GM23338 (cell line): ENCODE results near the gene INPP5A. TPM values are rescaled to one million over a fixed set of nuclear protein-coding genes. Genes with fewer than 3 reads are reported as not detected.

Experiments
- ATAC-seq: fragments of 200-7000 bp; cut with Tn5 transposase; 3 replicates; pipeline ENCODE4 v1.9.1; 2020
- DNase-seq: peaks from one replicate; pipeline ENCODE4 v3.0.0-alpha.2; 2015; ENCODE audit warnings: low spot score
- H2AFZ ChIP-seq: fragments of 200-600 bp; sonication (generic); 2 replicates; pipeline ENCODE4 v1.8.0; 2016; ENCODE audit warnings: antibody characterized with exemption, mild to moderate bottlenecking, moderate library complexity
- H3F3A ChIP-seq: fragments of 200-600 bp; sonication (generic); replicated peaks from 2 replicates; pipeline ENCODE4 v1.8.0; 2017; ENCODE audit warnings: antibody characterized with exemption, mixed run types, low read depth
- H3K27ac ChIP-seq: fragments of 200-600 bp; sonication (generic); 2 replicates; pipeline ENCODE4 v1.6.1; 2016; ENCODE audit warnings: low read depth
- H3K27me3 ChIP-seq: fragments of 200-600 bp; sonication (generic); 2 replicates; pipeline ENCODE4 v1.8.0; 2016; ENCODE audit warnings: mild to moderate bottlenecking, mixed run types, moderate library complexity; ENCODE audit not compliant: insufficient read depth
- H3K36me3 ChIP-seq: fragments of 200-600 bp; sonication (generic); 2 replicates; pipeline ENCODE4 v1.8.0; 2016; ENCODE audit warnings: mild to moderate bottlenecking; ENCODE audit not compliant: insufficient read depth
- H3K4me1 ChIP-seq: fragments of 200-600 bp; sonication (generic); 2 replicates; pipeline ENCODE4 v1.8.0; 2016; ENCODE audit warnings: mild to moderate bottlenecking, moderate library complexity; ENCODE audit not compliant: insufficient read depth
- H3K4me2 ChIP-seq: fragments of 200-600 bp; sonication (generic); 2 replicates; pipeline ENCODE4 v1.7.1; 2017; ENCODE audit warnings: mixed run types
- H3K4me3 ChIP-seq: fragments of 200-600 bp; sonication (generic); 2 replicates; pipeline ENCODE4 v1.6.1; 2016; ENCODE audit warnings: mixed run types
- H3K79me2 ChIP-seq: fragments of 200-600 bp; sonication (generic); replicated peaks from 2 replicates; pipeline ENCODE4 v1.8.0; 2017; ENCODE audit warnings: mild to moderate bottlenecking; ENCODE audit not compliant: insufficient read depth
- H3K9me2 ChIP-seq: fragments of 200-600 bp; sonication (generic); 2 replicates; pipeline ENCODE4 v1.8.0; 2017; ENCODE audit not compliant: insufficient read depth
- H4K20me1 ChIP-seq: fragments of 200-600 bp; sonication (generic); replicated peaks from 2 replicates; pipeline ENCODE4 v1.8.0; 2017; ENCODE audit warnings: mild to moderate bottlenecking; ENCODE audit not compliant: insufficient read depth
- H3K27ac Mint-ChIP-seq: 2 replicates; pipeline ENCODE4 v1.8.0; 2020; ENCODE audit warnings: inconsistent platforms, mild to moderate bottlenecking, moderate library complexity, mixed read lengths
- H3K27me3 Mint-ChIP-seq: 3 replicates; pipeline ENCODE4 v1.8.0; 2022; ENCODE audit warnings: low read depth, mild to moderate bottlenecking, moderate library complexity, mixed read lengths, inconsistent platforms; ENCODE audit not compliant: insufficient read depth, poor library complexity
- H3K36me3 Mint-ChIP-seq: 3 replicates; pipeline ENCODE4 v1.8.0; 2021; ENCODE audit warnings: low read depth, mild to moderate bottlenecking, inconsistent platforms, moderate library complexity, mixed read lengths
- H3K4me1 Mint-ChIP-seq: 3 replicates; pipeline ENCODE4 v1.8.0; 2020; ENCODE audit warnings: mild to moderate bottlenecking, inconsistent platforms, mixed read lengths
- H3K4me3 Mint-ChIP-seq: 3 replicates; pipeline ENCODE4 v1.8.0; 2021; ENCODE audit warnings: moderate library complexity, mild to moderate bottlenecking, inconsistent platforms, mixed read lengths
- H3K9me3 Mint-ChIP-seq: 3 replicates; pipeline ENCODE4 v1.8.0; 2020; ENCODE audit warnings: moderate library complexity, mild to moderate bottlenecking, inconsistent platforms, mixed read lengths
- CREB1 ChIP-seq: fragments of 250-450 bp; sonication (Bioruptor Pico); IDR thresholded peaks from 2 replicates; pipeline ENCODE4 v1.5.0; 2020; ENCODE audit warnings: low read depth, mild to moderate bottlenecking, moderate library complexity
- CTCF ChIP-seq, 2 experiments: fragments of 200-600 bp in 1 of 2; sonication (generic) in 1 of 2; conservative IDR thresholded peaks; 2 replicates each; pipeline versions ENCODE4 v1.5.1 to v1.6.1; 2016 to 2017; ENCODE audit warnings: antibody characterized with exemption in 2 of 2, low read depth in 2 of 2, mild to moderate bottlenecking in 2 of 2, moderate library complexity in 1 of 2
- EZH2 ChIP-seq: fragments of 200-600 bp; sonication (generic); IDR thresholded peaks from one replicate; pipeline ENCODE4 v1.8.0; 2017; ENCODE audit warnings: antibody characterized with exemption, mild to moderate bottlenecking, low read depth; ENCODE audit not compliant: unreplicated experiment
- EZH2phosphoT487 ChIP-seq: fragments of 200-600 bp; sonication (generic); IDR thresholded peaks from one replicate; pipeline ENCODE4 v1.8.1; 2018; ENCODE audit warnings: antibody characterized with exemption; ENCODE audit not compliant: unreplicated experiment
- JUNB ChIP-seq: IDR thresholded peaks from one replicate; pipeline ENCODE4 v1.6.1; 2016; ENCODE audit warnings: antibody characterized with exemption; ENCODE audit not compliant: unreplicated experiment
- NANOG ChIP-seq: IDR thresholded peaks from 2 replicates; pipeline ENCODE4 v1.6.1; 2016; ENCODE audit warnings: antibody characterized with exemption, borderline replicate concordance
- POLR2AphosphoS5 ChIP-seq: IDR thresholded peaks from 2 replicates; pipeline ENCODE4 v1.6.1; 2016; ENCODE audit warnings: antibody characterized with exemption, low read depth
- STAT1 ChIP-seq: IDR thresholded peaks from one replicate; pipeline ENCODE4 v1.6.1; 2016; ENCODE audit warnings: antibody characterized with exemption; ENCODE audit not compliant: unreplicated experiment
- ZNF114 ChIP-seq: fragments of 250-450 bp; sonication (Bioruptor Pico); IDR thresholded peaks from 2 replicates; pipeline ENCODE4 v1.5.0; 2020; ENCODE audit warnings: mild to moderate bottlenecking, moderate library complexity
- ZNF331 ChIP-seq: fragments of 250-450 bp; sonication (Bioruptor Pico); IDR thresholded peaks from 2 replicates; pipeline ENCODE4 v1.5.0; 2020; ENCODE audit warnings: low read depth, mild to moderate bottlenecking, moderate library complexity
- polyA plus RNA-seq: library from polyadenylated mRNA; unstranded; fragments of >200 nt; fragmentation: Nextera tagmentation; extraction: Ambion mirVana; gene quantifications from 2 replicates; pipeline ENCODE4 v1.2.1, GENCODE V29; 2016
- total RNA-seq: library from RNA; depleted of rRNA; stranded (reverse); fragments of >200 nt; shearing (Covaris generic); gene quantifications from 2 replicates; pipeline ENCODE4 v1.2.3, GENCODE V29; 2014
- TF ChIP-seq, protein P1 (sequence below): IDR thresholded peaks from 2 replicates; pipeline ENCODE4 v1.6.1; 2016; ENCODE audit warnings: antibody characterized with exemption
- TF ChIP-seq, protein P2 (sequence below): IDR thresholded peaks from one replicate; pipeline ENCODE4 v1.6.1; 2018; ENCODE audit warnings: antibody characterized with exemption; ENCODE audit not compliant: unreplicated experiment
- TF ChIP-seq, protein P3 (sequence below): fragments of 250-450 bp; sonication (Bioruptor Pico); IDR thresholded peaks from 2 replicates; pipeline ENCODE4 v1.5.0; 2020; ENCODE audit warnings: mild to moderate bottlenecking, moderate library complexity

The INPP5A gene
- total and polyA plus RNA-seq, 2 experiments from 2014 or later, result 5.9 to 40.6 TPM

DNA sequence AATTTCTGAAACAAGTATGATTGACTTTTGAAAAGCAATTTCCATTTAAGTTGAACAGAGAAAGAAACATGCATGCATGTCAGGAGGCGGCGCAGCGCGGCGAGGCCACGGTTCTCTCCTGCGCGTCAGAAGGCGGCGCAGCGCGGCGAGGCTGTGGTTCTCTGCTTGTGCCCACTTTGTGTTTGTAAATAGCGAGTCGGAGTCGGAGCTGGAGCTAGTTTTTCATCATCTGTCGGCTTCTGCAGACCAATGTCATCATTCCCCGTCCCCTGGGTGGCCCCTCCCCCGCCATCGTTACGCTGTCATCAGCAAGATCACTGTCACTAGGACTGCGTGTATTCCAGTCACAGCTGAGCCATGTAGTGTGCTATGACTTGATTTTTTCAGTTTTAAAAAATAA lies 49.2 kb downstream of the INPP5A start:
- TF ChIP-seq, protein P1, sequence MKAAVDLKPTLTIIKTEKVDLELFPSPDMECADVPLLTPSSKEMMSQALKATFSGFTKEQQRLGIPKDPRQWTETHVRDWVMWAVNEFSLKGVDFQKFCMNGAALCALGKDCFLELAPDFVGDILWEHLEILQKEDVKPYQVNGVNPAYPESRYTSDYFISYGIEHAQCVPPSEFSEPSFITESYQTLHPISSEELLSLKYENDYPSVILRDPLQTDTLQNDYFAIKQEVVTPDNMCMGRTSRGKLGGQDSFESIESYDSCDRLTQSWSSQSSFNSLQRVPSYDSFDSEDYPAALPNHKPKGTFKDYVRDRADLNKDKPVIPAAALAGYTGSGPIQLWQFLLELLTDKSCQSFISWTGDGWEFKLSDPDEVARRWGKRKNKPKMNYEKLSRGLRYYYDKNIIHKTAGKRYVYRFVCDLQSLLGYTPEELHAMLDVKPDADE, result no peak
- TF ChIP-seq POLR2AphosphoS5, result no peak
- no peak for TF ChIP-seq NANOG
- no peak for TF ChIP-seq EZH2phosphoT487
- TF ChIP-seq CTCF (conservative IDR thresholded peaks at IDR 0.05; ENCODE audit: low read depth in 2 of 2), result no peak
- TF ChIP-seq STAT1, result no peak
- no peak for TF ChIP-seq ZNF114
- no peak for TF ChIP-seq JUNB
- TF ChIP-seq ZNF331, result no peak
- TF ChIP-seq, protein P2, sequence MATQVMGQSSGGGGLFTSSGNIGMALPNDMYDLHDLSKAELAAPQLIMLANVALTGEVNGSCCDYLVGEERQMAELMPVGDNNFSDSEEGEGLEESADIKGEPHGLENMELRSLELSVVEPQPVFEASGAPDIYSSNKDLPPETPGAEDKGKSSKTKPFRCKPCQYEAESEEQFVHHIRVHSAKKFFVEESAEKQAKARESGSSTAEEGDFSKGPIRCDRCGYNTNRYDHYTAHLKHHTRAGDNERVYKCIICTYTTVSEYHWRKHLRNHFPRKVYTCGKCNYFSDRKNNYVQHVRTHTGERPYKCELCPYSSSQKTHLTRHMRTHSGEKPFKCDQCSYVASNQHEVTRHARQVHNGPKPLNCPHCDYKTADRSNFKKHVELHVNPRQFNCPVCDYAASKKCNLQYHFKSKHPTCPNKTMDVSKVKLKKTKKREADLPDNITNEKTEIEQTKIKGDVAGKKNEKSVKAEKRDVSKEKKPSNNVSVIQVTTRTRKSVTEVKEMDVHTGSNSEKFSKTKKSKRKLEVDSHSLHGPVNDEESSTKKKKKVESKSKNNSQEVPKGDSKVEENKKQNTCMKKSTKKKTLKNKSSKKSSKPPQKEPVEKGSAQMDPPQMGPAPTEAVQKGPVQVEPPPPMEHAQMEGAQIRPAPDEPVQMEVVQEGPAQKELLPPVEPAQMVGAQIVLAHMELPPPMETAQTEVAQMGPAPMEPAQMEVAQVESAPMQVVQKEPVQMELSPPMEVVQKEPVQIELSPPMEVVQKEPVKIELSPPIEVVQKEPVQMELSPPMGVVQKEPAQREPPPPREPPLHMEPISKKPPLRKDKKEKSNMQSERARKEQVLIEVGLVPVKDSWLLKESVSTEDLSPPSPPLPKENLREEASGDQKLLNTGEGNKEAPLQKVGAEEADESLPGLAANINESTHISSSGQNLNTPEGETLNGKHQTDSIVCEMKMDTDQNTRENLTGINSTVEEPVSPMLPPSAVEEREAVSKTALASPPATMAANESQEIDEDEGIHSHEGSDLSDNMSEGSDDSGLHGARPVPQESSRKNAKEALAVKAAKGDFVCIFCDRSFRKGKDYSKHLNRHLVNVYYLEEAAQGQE, result no peak
- TF ChIP-seq, protein P3, sequence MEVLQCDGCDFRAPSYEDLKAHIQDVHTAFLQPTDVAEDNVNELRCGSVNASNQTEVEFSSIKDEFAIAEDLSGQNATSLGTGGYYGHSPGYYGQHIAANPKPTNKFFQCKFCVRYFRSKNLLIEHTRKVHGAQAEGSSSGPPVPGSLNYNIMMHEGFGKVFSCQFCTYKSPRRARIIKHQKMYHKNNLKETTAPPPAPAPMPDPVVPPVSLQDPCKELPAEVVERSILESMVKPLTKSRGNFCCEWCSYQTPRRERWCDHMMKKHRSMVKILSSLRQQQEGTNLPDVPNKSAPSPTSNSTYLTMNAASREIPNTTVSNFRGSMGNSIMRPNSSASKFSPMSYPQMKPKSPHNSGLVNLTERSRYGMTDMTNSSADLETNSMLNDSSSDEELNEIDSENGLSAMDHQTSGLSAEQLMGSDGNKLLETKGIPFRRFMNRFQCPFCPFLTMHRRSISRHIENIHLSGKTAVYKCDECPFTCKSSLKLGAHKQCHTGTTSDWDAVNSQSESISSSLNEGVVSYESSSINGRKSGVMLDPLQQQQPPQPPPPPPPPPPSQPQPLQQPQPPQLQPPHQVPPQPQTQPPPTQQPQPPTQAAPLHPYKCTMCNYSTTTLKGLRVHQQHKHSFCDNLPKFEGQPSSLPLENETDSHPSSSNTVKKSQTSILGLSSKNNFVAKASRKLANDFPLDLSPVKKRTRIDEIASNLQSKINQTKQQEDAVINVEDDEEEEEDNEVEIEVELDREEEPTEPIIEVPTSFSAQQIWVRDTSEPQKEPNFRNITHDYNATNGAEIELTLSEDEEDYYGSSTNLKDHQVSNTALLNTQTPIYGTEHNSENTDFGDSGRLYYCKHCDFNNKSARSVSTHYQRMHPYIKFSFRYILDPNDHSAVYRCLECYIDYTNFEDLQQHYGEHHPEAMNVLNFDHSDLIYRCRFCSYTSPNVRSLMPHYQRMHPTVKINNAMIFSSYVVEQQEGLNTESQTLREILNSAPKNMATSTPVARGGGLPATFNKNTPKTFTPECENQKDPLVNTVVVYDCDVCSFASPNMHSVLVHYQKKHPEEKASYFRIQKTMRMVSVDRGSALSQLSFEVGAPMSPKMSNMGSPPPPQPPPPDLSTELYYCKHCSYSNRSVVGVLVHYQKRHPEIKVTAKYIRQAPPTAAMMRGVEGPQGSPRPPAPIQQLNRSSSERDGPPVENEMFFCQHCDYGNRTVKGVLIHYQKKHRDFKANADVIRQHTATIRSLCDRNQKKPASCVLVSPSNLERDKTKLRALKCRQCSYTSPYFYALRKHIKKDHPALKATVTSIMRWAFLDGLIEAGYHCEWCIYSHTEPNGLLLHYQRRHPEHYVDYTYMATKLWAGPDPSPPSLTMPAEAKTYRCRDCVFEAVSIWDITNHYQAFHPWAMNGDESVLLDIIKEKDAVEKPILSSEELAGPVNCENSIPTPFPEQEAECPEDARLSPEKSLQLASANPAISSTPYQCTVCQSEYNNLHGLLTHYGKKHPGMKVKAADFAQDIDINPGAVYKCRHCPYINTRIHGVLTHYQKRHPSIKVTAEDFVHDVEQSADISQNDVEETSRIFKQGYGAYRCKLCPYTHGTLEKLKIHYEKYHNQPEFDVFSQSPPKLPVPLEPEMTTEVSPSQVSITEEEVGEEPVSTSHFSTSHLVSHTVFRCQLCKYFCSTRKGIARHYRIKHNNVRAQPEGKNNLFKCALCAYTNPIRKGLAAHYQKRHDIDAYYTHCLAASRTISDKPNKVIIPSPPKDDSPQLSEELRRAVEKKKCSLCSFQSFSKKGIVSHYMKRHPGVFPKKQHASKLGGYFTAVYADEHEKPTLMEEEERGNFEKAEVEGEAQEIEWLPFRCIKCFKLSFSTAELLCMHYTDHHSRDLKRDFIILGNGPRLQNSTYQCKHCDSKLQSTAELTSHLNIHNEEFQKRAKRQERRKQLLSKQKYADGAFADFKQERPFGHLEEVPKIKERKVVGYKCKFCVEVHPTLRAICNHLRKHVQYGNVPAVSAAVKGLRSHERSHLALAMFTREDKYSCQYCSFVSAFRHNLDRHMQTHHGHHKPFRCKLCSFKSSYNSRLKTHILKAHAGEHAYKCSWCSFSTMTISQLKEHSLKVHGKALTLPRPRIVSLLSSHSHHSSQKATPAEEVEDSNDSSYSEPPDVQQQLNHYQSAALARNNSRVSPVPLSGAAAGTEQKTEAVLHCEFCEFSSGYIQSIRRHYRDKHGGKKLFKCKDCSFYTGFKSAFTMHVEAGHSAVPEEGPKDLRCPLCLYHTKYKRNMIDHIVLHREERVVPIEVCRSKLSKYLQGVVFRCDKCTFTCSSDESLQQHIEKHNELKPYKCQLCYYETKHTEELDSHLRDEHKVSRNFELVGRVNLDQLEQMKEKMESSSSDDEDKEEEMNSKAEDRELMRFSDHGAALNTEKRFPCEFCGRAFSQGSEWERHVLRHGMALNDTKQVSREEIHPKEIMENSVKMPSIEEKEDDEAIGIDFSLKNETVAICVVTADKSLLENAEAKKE (CRISPR knock-in tag), result no peak
- TF ChIP-seq EZH2, result no peak
- TF ChIP-seq CREB1, result no peak
- H3K9me3 Mint-ChIP-seq, result no peaks in the 10 kb centered on the region
- Histone ChIP-seq H3K4me2 (no peak overlapping the region), H3K27me3 (no peaks in the 10 kb centered on the region), H3K36me3 (no peaks in the 10 kb centered on the region), H4K20me1 (peaks cover 7% of the 10 kb centered on the region), H3K4me1 (no peaks in the 10 kb centered on the region), H3F3A (no peaks in the 10 kb centered on the region), H3K9me2 (no peaks in the 10 kb centered on the region), H3K4me3 (no peak overlapping the region), H3K27ac (no peak overlapping the region), H3K79me2 (peaks cover 23% of the 10 kb centered on the region), H2AFZ (no peak overlapping the region)
- H3K27me3 Mint-ChIP-seq, result peaks cover 7% of the 10 kb centered on the region
- DNase-seq, result no peak
- no peak overlapping the region for H3K4me3 Mint-ChIP-seq
- H3K36me3 Mint-ChIP-seq, result no peaks in the 10 kb centered on the region
- no peak for ATAC-seq
- no peak overlapping the region for H3K27ac Mint-ChIP-seq
- H3K4me1 Mint-ChIP-seq, result peaks cover 17% of the 10 kb centered on the region
